Measurements from ENCODE around the gene CAPN5.

CAPN5 gene

DNA sequence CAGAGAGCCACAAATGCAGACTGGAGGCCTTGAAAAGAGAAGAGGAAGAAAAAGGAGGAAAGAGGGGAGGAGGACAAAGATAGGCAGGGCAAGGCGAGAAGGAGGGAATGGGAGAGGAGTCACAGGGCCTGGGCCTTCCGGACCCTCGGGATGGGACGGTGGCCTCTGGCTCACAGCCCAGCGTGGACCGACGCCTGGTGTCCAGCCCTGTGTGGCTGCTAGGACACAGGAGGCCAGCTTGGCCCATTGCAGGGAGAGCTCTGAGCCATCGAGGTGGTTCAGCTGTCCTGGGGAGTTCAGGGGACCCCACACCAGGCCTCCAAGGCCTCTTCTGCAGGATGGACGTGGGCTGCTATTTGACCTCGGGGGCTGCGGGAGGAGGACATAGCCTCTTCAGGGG, 70.7 kb downstream of the CAPN5 start:
- H3K9ac ChIP-seq (ENCODE audit: low read length), result no peak overlapping the region
- no peaks in the 10 kb centered on the region for H3K79me2 ChIP-seq (ENCODE audit: insufficient read depth, low read length)
- H3K27me3 ChIP-seq (ENCODE audit: insufficient read depth, low read length), result no peaks in the 10 kb centered on the region
- no peaks in the 10 kb centered on the region for H3K9me3 ChIP-seq (ENCODE audit: low read length)
- no peak for TF ChIP-seq EZH2 (IDR thresholded peaks at IDR 0.05; ENCODE audit: borderline replicate concordance, low read length)
- TF ChIP-seq, protein P1, sequence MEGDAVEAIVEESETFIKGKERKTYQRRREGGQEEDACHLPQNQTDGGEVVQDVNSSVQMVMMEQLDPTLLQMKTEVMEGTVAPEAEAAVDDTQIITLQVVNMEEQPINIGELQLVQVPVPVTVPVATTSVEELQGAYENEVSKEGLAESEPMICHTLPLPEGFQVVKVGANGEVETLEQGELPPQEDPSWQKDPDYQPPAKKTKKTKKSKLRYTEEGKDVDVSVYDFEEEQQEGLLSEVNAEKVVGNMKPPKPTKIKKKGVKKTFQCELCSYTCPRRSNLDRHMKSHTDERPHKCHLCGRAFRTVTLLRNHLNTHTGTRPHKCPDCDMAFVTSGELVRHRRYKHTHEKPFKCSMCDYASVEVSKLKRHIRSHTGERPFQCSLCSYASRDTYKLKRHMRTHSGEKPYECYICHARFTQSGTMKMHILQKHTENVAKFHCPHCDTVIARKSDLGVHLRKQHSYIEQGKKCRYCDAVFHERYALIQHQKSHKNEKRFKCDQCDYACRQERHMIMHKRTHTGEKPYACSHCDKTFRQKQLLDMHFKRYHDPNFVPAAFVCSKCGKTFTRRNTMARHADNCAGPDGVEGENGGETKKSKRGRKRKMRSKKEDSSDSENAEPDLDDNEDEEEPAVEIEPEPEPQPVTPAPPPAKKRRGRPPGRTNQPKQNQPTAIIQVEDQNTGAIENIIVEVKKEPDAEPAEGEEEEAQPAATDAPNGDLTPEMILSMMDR (IDR thresholded peaks at IDR 0.05; ENCODE audit: low read length), result no peak
- H3K9me2 ChIP-seq (ENCODE audit: low read depth, low read length), result no peaks in the 10 kb centered on the region
- no peaks in the 10 kb centered on the region for H3K36me3 ChIP-seq (ENCODE audit: insufficient read depth, low read length)
- H3K4me3 ChIP-seq (ENCODE audit: low read depth, low read length, poor library complexity, severe bottlenecking), result no peak overlapping the region
- no peaks in the 10 kb centered on the region for H4K20me1 ChIP-seq (ENCODE audit: insufficient read depth, low read length)
- no peaks in the 10 kb centered on the region for H3F3A ChIP-seq (ENCODE audit: insufficient read depth, low read length)
- no peak overlapping the region for H2AFZ ChIP-seq (ENCODE audit: low read length)
- H3K27ac ChIP-seq (ENCODE audit: low read depth, low read length, poor library complexity, severe bottlenecking), result no peak overlapping the region
- H3K4me2 ChIP-seq (ENCODE audit: low read length), result no peak overlapping the region
- no peaks in the 10 kb centered on the region for H3K4me1 ChIP-seq (ENCODE audit: insufficient read depth, low read length, severe bottlenecking)

DNA sequence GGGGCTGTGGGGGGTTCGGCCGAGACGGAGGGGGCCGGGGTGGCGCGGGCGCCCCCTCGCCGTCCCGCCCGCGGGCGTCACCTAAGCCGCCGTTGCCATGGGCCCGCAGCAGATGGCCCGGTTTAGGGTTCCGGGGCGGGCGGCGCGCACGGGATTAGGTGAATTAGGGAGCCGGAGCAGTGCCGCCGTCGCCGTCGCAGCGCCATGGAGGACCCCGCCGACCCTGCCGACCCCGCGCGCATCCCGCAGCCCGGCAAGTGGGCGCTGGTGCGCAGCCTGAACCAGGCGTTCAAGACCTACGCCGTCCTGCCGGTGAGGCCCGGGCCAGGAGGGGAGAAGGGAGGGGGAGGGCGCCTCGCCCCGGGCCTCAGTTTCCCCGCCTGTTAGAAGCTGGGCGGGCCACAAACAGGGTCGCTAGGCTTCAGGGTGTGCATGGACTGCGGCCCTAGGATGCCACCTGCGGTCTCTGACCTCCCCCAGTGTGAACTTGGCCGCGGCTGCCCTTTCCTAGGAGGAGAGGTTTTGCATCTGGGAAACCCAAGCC, 71.4 kb downstream of the CAPN5 start:
- Histone ChIP-seq H3K9me3 (ENCODE audit: low read length) (no peaks in the 10 kb centered on the region), H3K9me2 (ENCODE audit: low read depth, low read length) (no peaks in the 10 kb centered on the region), H3K36me3 (ENCODE audit: insufficient read depth, low read length) (no peaks in the 10 kb centered on the region), H3K27ac (ENCODE audit: low read depth, low read length, poor library complexity, severe bottlenecking) (no peak overlapping the region), H3F3A (ENCODE audit: insufficient read depth, low read length) (no peaks in the 10 kb centered on the region), H3K9ac (ENCODE audit: low read length) (no peak overlapping the region), H3K4me2 (ENCODE audit: low read length) (no peak overlapping the region), H3K79me2 (ENCODE audit: insufficient read depth, low read length) (no peaks in the 10 kb centered on the region), H3K4me3 (ENCODE audit: low read depth, low read length, poor library complexity, severe bottlenecking) (no peak overlapping the region), H3K4me1 (ENCODE audit: insufficient read depth, low read length, severe bottlenecking) (no peaks in the 10 kb centered on the region), H3K27me3 (ENCODE audit: insufficient read depth, low read length) (no peaks in the 10 kb centered on the region), H2AFZ (ENCODE audit: low read length) (no peak overlapping the region), H4K20me1 (ENCODE audit: insufficient read depth, low read length) (no peaks in the 10 kb centered on the region)
- no peak for TF ChIP-seq EZH2 (IDR thresholded peaks at IDR 0.05; ENCODE audit: borderline replicate concordance, low read length)
- TF ChIP-seq, protein P1 (IDR thresholded peaks at IDR 0.05; ENCODE audit: low read length), result no peak

DNA sequence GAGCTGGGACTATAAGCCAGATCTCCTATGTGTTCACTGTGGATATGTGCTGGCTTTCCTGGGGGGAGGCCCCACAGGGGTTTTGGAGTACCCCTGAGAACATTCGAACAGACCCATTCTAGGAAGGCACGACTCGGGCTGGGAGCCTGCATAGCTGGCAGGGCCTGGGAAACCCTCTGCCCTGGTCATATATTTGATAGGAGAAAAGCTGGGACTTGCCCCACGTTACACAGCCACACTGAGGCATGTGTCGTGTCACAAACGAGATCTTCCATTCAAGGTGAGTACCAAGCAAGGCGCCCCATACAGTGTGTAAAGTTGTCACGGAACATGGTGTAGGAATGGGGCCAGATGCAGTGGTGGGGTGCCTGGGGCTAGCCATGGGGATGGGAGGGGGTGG, 72.4 kb downstream of the CAPN5 start:
- H3K9ac ChIP-seq (ENCODE audit: low read length), result no peak overlapping the region
- no peak overlapping the region for H3K4me3 ChIP-seq (ENCODE audit: low read depth, low read length, poor library complexity, severe bottlenecking)
- no peak for TF ChIP-seq EZH2 (IDR thresholded peaks at IDR 0.05; ENCODE audit: borderline replicate concordance, low read length)
- TF ChIP-seq, protein P1 (IDR thresholded peaks at IDR 0.05; ENCODE audit: low read length), result no peak
- no peaks in the 10 kb centered on the region for H3K36me3 ChIP-seq (ENCODE audit: insufficient read depth, low read length)
- no peaks in the 10 kb centered on the region for H3K9me2 ChIP-seq (ENCODE audit: low read depth, low read length)
- H3K79me2 ChIP-seq (ENCODE audit: insufficient read depth, low read length), result no peaks in the 10 kb centered on the region
- H3K27ac ChIP-seq (ENCODE audit: low read depth, low read length, poor library complexity, severe bottlenecking), result no peak overlapping the region
- no peaks in the 10 kb centered on the region for H3K4me1 ChIP-seq (ENCODE audit: insufficient read depth, low read length, severe bottlenecking)
- H3K27me3 ChIP-seq (ENCODE audit: insufficient read depth, low read length), result no peaks in the 10 kb centered on the region
- no peaks in the 10 kb centered on the region for H3K9me3 ChIP-seq (ENCODE audit: low read length)
- H3F3A ChIP-seq (ENCODE audit: insufficient read depth, low read length), result no peaks in the 10 kb centered on the region
- H4K20me1 ChIP-seq (ENCODE audit: insufficient read depth, low read length), result no peaks in the 10 kb centered on the region
- no peak overlapping the region for H3K4me2 ChIP-seq (ENCODE audit: low read length)
- no peak overlapping the region for H2AFZ ChIP-seq (ENCODE audit: low read length)
